ENCODE results near the gene ZNF888.
A peak's percentile ranks its signal among the peaks of the same experiment; 100 is the strongest.
"Not testable (repeated sequence)": the region's sequence is repeated elsewhere in the genome, so short reads cannot be mapped to it uniquely, and the experiment has no call there.

The ZNF888 gene

GRCh38 chr19:52922841-52923777 is at the start of gene ZNF888:
Gene ZNF888 (minus strand): TSS chr19:52923428. CDS start chr19:52917873, 5,555 bp downstream.
- peak; percentile 82 for DNase-seq

GRCh38 chr19:52967772-52968171 is 44.5 kb upstream of the ZNF888 start:
- no peak for DNase-seq

DNA sequence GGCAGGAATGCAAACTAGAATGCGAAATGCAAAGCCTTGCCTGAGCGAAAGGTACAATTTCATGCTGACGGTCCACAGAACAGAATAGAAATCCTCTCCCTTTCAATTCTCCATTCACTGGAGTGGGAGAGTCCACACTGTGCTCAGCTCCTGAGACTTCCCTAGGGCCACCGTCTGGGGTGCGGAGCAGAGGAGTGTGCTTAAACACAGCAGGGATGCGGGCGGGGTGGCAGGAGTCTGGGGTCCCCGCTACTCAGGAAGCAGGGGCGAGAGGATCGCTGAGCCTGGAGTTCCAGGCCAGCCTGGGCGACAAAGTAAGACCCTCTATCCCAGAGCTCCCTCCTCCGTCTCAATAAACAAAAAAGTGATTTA is 40.0 kb upstream of the ZNF888 start:
- no peak for DNase-seq

GRCh38 chr19:52962394-52963246 is 39.4 kb upstream of the ZNF888 start, which contains the start of gene ZNF816:
Gene ZNF816 (minus strand): TSS chr19:52962881. CDS start chr19:52956089, 6,792 bp downstream.
- peak; percentile 99 for DNase-seq

DNA sequence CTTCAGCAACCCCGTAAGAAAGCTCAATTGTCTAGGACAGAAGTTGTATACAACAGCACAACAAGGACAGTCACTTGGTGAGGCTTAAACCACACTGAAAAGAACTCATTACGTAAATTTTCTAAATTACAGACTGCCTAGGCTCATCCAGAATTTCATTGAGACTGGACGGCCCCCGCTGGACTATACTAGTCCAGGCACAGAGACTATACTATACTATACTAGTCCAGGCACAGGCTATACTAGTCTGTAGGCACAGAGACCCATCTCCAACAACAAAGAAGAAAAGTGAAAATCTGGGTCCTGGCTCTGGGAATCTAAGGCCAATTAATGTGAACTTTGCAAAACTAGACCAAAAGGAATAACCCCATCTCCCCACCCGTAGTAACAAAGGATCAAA is 38.8 kb upstream of the ZNF888 start:
- no peak for DNase-seq

- no peak for DNase-seq
These were observed 36.5 kb upstream of the ZNF888 start for GRCh38 chr19:52959613-52960295.

DNA sequence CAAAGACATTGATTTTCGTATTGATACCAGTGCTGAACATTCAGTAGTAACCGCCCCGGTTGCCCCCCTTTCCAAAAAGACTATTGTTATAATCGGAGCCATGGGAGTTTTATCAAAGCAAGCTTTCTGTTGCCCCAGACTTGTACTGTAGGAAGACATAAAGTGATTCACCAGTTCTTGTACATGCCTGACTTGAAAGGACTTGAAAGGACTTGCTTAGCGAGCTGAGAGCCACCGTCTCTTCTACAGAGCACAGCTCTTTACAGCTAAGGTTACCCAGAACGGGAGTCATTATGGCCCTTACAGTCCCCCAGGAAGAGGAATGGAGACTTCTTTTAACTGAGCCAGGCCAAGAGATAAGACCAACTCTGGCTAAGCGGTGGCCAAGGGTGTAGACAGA is 34.4 kb upstream of the ZNF888 start:
- DNase-seq: no peak

- no peak for DNase-seq
These were observed 33.7 kb upstream of the ZNF888 start for GRCh38 chr19:52956917-52957316.

GRCh38 chr19:52949422-52949821 is 26.2 kb upstream of the ZNF888 start:
- no peak for DNase-seq

DNA sequence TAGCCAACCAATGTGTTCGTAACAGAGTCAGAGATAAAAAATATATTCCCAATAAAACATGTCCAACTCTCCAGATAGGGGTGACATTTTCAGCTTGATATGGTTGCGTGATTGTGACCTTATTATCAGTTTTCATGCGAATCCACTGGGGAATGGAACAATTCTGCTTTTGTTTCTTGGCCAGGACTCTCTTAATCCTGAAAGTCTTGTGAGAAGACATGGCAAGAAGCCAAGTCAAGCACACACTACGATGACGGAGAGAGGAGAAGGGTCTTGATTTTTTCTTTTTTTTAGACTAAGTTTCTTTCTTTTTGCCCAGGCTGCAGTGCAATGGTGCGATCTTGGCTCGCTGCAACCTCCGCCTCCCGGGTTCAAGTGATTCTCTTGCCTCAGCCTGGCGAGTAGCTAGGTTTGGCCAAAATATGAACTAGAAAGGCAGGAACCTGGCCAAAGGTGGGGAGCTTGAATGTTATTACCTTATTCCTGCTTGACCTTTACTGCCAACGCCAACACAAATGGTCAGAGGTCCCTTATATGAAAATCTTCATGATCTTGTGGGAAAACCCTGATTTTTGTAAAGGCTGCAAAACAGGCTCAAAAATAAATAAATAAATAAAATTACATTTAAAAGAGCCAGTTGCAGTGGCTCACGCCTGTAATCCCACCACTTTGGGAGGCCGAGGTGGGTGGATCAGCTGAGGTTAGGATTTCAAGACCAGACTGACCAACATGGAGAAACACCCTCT is 25.0 kb upstream of the ZNF888 start:
- no peak for DNase-seq

DNA sequence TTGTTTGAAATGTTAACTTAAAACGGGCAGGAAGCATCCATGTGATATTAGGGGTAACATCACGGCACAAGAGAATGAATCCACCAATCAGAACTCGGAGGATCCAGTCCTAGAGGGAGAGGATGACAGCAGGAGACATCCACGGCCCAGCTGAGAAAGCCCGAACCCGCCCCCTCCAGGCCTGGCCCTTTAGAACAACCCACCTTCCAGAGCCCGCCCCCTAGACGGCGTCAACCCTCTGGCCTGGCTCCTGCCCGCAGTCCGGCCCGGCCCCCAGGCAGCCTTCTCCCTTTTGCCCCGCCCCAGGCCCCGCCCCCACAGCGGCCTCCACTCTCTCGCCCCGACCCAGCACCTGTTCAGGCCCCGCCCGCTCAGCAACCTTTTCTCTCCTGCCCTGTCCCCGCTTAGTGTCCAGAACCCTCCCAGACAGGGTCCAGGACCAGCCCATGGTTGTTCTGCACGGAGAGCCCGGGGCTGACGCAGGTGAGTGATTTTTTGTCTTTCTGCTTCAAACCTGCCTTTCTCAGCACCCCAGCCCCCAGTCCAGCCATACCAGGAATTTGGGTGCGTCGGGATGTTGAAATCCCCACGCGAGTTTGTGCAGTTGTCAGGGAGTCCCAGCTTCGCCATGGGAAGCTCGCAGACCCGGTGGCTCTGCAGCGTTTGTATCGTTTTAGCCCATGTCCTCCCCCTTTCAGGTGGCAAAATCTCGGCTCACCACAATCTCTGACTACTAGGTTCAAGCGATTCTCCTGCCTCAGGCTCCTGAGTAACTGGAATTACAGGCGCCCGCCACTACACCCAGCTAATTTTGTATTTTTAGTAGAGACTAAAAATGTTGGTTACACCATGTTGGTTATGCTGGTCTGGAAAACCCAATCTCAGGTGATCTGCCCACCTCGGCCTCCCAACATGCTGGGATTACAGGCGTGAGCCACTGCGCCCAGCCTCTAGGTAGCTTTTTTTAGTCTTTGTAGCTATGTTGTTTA is 23.4 kb upstream of the ZNF888 start:
- DNase-seq: no peak

DNA sequence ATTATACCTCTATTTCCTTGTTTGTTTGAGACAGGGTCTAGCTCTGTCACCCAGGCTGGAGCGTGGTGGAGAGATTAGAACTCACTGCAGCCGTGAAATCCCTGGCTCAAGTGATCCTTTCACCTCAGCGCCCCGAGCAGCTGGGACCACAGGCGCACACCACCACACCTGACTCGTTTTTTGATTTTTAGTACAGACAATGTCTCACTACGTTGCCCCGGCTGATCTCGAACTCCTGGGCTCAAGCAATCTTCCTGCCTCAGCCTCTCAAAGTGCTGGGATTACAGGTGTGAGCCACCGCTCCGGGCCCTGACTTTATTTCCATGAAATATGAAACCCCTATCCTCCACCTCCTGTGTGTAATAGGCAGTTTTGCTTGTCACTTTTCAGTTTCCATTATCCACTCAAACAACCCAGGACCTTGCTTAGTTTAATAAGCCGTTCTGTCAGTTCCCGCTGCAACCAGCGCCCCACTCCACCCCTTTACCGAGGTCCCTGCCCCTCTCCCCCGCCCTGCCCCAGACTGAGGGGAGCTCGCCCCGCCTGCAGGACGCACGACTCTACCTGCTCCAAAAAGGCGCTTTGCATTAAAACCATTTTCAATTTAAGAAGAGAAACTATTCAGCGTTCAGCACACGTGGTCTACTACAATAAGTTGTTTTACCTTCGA is 22.6 kb upstream of the ZNF888 start:
- DNase-seq: no peak

DNA sequence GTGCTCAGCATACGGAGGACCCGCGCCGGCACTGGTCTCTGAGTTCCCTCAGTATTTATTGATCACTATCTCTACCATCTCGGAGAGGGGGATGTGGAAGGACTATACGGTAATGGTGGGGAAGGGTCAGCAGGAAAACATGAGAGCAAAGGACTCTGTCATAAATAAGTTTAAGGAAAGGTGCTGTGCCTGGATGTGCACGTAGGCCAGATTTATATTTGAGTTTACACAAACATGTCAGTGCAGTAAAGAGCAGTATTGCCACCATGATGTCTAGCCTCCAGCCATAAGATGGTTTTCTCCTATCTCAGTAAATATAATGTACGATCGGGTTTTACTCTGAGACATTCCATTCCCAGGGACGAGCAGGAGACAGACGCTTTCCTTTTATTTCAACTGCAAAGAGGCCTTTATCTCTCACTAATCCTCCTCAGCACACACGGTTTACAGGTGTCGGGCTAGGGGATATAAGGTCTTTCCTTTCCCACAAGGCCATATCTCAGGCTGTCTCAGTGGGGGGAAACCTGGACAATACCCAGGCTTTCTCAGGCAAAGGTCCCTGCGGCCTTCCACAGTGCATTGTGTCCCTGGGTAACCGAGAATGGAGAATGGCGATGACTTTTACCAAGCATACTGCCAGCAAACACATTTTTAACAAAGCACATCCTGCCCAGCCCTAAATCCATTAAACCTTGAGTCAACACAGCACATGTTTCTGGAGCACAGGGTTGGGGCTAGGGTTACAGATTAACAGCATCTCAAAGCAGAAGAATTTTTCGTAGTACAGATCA is 21.7 kb upstream of the ZNF888 start:
- not testable (repeated sequence) for DNase-seq

DNA sequence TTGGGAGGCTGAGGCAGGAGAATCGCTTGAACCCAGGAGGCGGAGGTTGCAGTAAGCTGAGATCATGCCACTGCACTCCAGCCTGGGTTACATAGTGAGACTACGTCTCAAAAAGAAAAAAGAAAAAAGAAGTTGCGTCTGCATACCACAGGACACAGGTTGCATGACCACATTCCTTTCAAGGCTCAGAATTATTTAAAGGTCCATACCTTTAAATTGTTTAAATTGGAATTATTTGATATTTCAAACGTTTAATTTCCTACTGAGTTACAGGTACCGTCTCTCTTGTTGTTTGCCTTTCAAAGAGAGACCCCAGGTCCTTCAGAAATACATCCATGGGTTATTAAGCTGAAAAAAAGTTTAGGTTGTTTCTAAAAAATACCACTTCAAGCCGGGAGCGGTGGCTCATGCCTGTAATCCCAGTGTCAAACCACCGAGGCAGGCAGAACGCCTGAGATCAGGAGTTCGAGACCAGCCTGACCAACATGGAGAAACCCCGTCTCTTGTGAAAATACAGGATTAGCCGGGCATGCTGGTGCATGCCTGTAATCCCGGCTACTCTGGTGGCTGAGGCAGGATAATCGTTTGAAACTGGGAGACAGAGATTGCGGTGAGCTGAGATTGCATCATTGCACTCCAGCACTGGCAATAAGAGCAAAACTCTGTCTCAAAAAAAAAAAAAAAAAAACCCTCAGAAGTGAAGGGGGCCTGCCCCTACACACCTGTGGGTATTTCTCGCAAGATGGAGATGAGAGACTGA is 20.8 kb upstream of the ZNF888 start:
- no peak for DNase-seq

GRCh38 chr19:52943134-52943883 is 20.1 kb upstream of the ZNF888 start:
- no peak for DNase-seq

DNA sequence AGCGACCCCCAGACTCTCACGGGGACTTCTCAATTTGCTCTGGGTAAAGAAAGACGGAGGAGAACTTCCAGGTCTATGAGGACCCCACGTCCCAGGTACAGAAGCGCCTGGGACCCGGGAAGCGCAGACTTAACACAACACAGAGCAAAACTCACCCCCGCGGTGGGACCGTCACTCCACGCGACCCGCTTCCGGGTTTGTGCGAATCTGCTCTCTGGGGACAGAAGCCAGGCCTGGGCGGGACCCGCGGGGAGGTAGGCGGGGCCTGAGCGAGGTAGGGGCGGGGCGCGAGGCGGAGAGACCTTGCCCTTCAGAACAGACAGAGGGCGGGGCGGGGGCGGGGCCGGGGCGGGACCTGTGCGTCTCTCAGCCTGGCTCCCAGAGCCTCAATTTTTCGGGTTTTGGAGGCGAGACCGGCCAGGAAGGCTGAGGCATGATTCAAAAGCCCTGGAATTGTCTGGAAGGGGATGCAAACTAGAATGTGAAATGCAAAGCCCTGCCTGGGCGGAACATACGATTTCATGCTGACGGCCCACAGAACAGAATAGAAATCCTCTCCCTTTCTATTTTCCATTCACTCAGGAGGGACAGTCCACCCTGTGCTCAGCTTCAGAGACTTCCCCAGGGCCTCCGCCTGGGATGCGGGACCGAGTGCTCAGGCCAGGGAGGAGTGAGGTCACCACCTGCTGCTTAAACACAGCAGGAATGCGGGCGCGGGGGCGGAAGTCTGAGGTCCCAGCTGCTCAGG is 19.3 kb upstream of the ZNF888 start:
- peak; percentile 96 for DNase-seq

DNA sequence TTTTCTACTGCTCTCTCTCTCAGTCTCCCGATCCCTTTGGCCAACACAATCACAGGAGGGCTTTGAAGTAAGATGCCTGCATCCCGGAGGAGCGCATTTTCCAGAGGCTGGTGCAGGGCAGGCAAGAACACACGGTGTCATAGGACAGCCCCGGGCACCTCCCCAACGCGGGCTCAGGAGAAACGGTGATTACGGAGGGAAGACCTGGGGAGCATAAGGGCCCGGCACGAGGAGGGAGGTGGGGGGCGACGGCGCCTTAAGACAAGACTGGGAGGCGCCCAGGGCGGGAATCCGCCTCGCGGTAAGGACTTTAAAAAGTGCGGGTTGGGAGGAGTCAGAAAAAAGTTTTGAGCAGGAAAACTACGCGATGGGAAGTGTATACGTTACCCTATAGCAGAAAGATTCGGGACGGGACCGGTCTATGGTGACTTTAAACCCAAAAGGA is 18.7 kb upstream of the ZNF888 start:
- DNase-seq: no peak

Data from activated CD8-positive, alpha-beta memory T cell treated with anti-CD3 and anti-CD28 coated beads, Interleukin-2, amount 50 U/mL, for 4 hours (primary cell).